HG02588 (cell line): ENCODE data around the gene KCNG2.

Experiments
- ATAC-seq: cut with Tn5 transposase; IDR thresholded peaks from one replicate; pipeline ENCODE4 v1.9.1; 2021; ENCODE audit warnings: mild to moderate bottlenecking, moderate library complexity; ENCODE audit not compliant: unreplicated experiment

Gene KCNG2

GRCh38 chr18:79878741-79879378 lies 81.1 kb downstream of the KCNG2 start:
- ATAC-seq, result no peak

- no peak for ATAC-seq
Measured at GRCh38 chr18:79879566-79879965, 81.8 kb downstream of the KCNG2 start.

GRCh38 chr18:79881695-79882094 lies 84.0 kb downstream of the KCNG2 start:
- ATAC-seq, result no peak

- ATAC-seq, result no peak
Measured at GRCh38 chr18:79882522-79883241, 84.9 kb downstream of the KCNG2 start.

- no peak for ATAC-seq
Measured at GRCh38 chr18:79883461-79884293, 85.9 kb downstream of the KCNG2 start.

- ATAC-seq, result no peak
Measured at GRCh38 chr18:79884294-79884962, 86.7 kb downstream of the KCNG2 start.

GRCh38 chr18:79884963-79885728 lies 87.4 kb downstream of the KCNG2 start:
- no peak for ATAC-seq

- no peak for ATAC-seq
Measured at GRCh38 chr18:79887181-79888000, 89.7 kb downstream of the KCNG2 start.

GRCh38 chr18:79888016-79888415 lies 90.3 kb downstream of the KCNG2 start:
- ATAC-seq, result no peak

- ATAC-seq, result no peak
Measured at GRCh38 chr18:79889569-79889968, 91.8 kb downstream of the KCNG2 start.

- no peak for ATAC-seq
Measured at GRCh38 chr18:79890674-79891073, 92.9 kb downstream of the KCNG2 start.

- ATAC-seq, result no peak
Measured at GRCh38 chr18:79896738-79897137, 99.0 kb downstream of the KCNG2 start.

- no peak for ATAC-seq
Measured at GRCh38 chr18:79897940-79898625, 100.3 kb downstream of the KCNG2 start.

- no peak for ATAC-seq
Measured at GRCh38 chr18:79898952-79899608, 101.3 kb downstream of the KCNG2 start.

GRCh38 chr18:79899609-79900445 lies 102.1 kb downstream of the KCNG2 start:
- ATAC-seq, result no peak

- ATAC-seq, result no peak
Measured at GRCh38 chr18:79900610-79901570, 103.2 kb downstream of the KCNG2 start.
